NB4 (cell line): ENCODE results near the gene OR5C1.

Experiments used
- DNase-seq: peaks from one replicate; pipeline ENCODE4 v3.0.0; 2010; ENCODE audit warnings: low read depth
- H3K4me3 ChIP-seq: one replicate; pipeline ENCODE4 v1.5.1; 2011; ENCODE audit warnings: mild to moderate bottlenecking, low read depth, low read length, moderate library complexity
- CTCF ChIP-seq: IDR thresholded peaks from one replicate; pipeline ENCODE4 v1.5.1; 2012; ENCODE audit warnings: low read depth, low read length
- MAX ChIP-seq: IDR thresholded peaks from 2 replicates; pipeline ENCODE4 v1.6.1; 2011; ENCODE audit warnings: low read depth, low read length
- MYC ChIP-seq: IDR thresholded peaks from 2 replicates; pipeline ENCODE4 v1.6.1; 2011; ENCODE audit warnings: low read depth, low read length
- POLR2A ChIP-seq: IDR thresholded peaks from 2 replicates; pipeline ENCODE4 v1.6.1; 2011; ENCODE audit warnings: mild to moderate bottlenecking; ENCODE audit not compliant: insufficient read length; ENCODE audit errors: extremely low read depth

The OR5C1 gene

GRCh38 chr9:122777935-122778627, 10.7 kb upstream of the OR5C1 start:
- no peak for DNase-seq
- H3K4me3 ChIP-seq, result no peak overlapping the region
- no peak for TF ChIP-seq POLR2A
- TF ChIP-seq CTCF, result no peak

- H3K4me3 ChIP-seq, result no peak overlapping the region
- no peak for DNase-seq
- TF ChIP-seq MAX (no peak), MYC (no peak), CTCF (no peak), POLR2A (no peak)
Measured at GRCh38 chr9:122779181-122779580, 9.6 kb upstream of the OR5C1 start.

GRCh38 chr9:122780026-122780425, 8.7 kb upstream of the OR5C1 start:
- no peak for DNase-seq
- H3K4me3 ChIP-seq, result no peak overlapping the region
- TF ChIP-seq MAX (no peak), MYC (no peak), CTCF (no peak), POLR2A (no peak)

- no peak overlapping the region for H3K4me3 ChIP-seq
- DNase-seq, result no peak
- no peak for TF ChIP-seq POLR2A
- no peak for TF ChIP-seq MYC
- TF ChIP-seq CTCF, result no peak
- no peak for TF ChIP-seq MAX
Measured at GRCh38 chr9:122781671-122782070, 7.1 kb upstream of the OR5C1 start.

GRCh38 chr9:122785269-122785668, 3.5 kb upstream of the OR5C1 start:
- no peak for DNase-seq
- no peak overlapping the region for H3K4me3 ChIP-seq
- TF ChIP-seq MAX, result no peak
- TF ChIP-seq POLR2A, result no peak

GRCh38 chr9:122786338-122786737, 2.4 kb upstream of the OR5C1 start:
- no peak for DNase-seq
- H3K4me3 ChIP-seq, result no peak overlapping the region
- no peak for TF ChIP-seq MYC
- no peak for TF ChIP-seq POLR2A
- no peak for TF ChIP-seq MAX
- no peak for TF ChIP-seq CTCF
